Peyer's patch (tissue), 4 donors: ENCODE measurements around the gene BRD3OS.

ENCODE experiments used
- POLR2A ChIP-seq, 2 donors: fragments of 450-650 bp; IDR thresholded peaks; one replicate each; pipeline ENCODE4 v1.5.1; 2017; ENCODE audit warnings: antibody characterized with exemption in 2 of 2, mild to moderate bottlenecking in 2 of 2, moderate library complexity in 2 of 2
- TF ChIP-seq, protein P1 (sequence below), 6 experiments: fragments of 450-650 bp in 4 of 6; fragments of 200-600 bp in 2 of 6; sonication (generic) in 1 of 6; IDR thresholded peaks; one replicate each; pipeline ENCODE4 v1.5.1; 2017 to 2019; ENCODE audit warnings: antibody characterized with exemption in 6 of 6, mild to moderate bottlenecking in 3 of 6, moderate library complexity in 1 of 6

DNA sequence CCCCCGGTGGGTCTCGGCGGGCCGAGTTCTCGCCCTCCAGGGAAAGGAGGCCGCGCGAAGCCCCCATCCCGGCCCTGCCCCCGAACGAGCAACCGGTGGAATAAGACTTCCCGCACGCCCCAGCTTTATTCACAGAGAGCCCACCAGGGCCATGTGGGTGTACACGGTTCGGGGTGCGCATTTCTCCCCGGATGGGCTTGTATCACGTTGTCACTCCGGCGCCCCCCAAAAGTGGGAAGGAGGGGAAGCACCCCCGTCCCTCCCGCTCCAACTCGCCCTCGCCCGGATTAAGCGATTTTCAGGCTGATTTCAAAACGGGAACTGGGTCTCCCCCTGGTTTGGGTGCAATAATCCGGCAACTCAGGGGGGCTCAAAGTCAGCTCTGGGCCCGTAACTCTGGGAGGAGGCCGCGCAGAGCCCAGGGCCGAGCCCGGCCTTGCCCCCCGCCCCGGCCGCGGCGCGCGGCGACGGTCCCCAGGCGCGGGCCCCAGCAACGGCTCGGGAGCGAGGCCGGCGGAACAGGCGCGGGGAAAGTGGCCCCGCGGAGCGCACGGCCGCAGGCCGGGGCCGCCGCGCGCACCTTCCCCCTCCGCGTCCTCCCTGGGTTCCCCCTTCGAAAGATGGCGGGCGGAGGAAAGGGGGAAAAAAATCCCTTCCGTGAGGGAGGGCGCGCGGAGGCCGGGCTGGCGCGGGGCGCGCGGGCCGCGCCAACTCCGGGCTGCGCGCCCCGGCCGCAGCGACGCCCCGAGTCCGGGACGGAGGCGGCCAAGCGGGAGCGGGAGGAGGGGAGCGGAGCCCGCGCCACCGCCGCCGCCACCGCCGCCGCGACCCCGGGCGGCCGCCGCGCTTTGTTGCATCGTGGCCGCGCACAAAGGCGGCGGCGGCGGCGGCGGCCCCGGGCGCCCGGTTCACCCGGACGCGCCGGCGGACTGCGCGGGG is 41.9 kb downstream of the BRD3OS start:
- TF ChIP-seq, protein P1, sequence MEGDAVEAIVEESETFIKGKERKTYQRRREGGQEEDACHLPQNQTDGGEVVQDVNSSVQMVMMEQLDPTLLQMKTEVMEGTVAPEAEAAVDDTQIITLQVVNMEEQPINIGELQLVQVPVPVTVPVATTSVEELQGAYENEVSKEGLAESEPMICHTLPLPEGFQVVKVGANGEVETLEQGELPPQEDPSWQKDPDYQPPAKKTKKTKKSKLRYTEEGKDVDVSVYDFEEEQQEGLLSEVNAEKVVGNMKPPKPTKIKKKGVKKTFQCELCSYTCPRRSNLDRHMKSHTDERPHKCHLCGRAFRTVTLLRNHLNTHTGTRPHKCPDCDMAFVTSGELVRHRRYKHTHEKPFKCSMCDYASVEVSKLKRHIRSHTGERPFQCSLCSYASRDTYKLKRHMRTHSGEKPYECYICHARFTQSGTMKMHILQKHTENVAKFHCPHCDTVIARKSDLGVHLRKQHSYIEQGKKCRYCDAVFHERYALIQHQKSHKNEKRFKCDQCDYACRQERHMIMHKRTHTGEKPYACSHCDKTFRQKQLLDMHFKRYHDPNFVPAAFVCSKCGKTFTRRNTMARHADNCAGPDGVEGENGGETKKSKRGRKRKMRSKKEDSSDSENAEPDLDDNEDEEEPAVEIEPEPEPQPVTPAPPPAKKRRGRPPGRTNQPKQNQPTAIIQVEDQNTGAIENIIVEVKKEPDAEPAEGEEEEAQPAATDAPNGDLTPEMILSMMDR (IDR thresholded peaks at IDR 0.05): no peak
- no peak for TF ChIP-seq POLR2A (IDR thresholded peaks at IDR 0.05)
